Neural cell (in vitro differentiated cells): ENCODE results near the gene COL19A1.

ENCODE experiments used
- EP300 ChIP-seq: fragments of 450-650 bp; conservative IDR thresholded peaks from 2 replicates; pipeline ENCODE4 v1.6.1; 2014; ENCODE audit warnings: antibody characterized with exemption, mild to moderate bottlenecking, moderate library complexity; ENCODE audit not compliant: poor library complexity, severe bottlenecking
- EZH2 ChIP-seq: fragments of 200-600, 300-800 bp; shearing (Covaris generic), sonication (generic); IDR thresholded peaks from 2 replicates; pipeline ENCODE4 v1.6.1; 2014; ENCODE audit warnings: antibody characterized with exemption, low read length, borderline replicate concordance, mild to moderate bottlenecking; ENCODE audit not compliant: insufficient read depth, poor library complexity, severe bottlenecking
- MXI1 ChIP-seq: fragments of 450-650 bp; conservative IDR thresholded peaks from 2 replicates; pipeline ENCODE4 v1.6.1; 2014; ENCODE audit warnings: antibody characterized with exemption, mild to moderate bottlenecking; ENCODE audit not compliant: poor library complexity, severe bottlenecking
- POLR2AphosphoS5 ChIP-seq: IDR thresholded peaks from 2 replicates; pipeline ENCODE4 v1.6.1; 2012
- RAD21 ChIP-seq: fragments of 450-650 bp; conservative IDR thresholded peaks from 2 replicates; pipeline ENCODE4 v1.6.1; 2014; ENCODE audit warnings: antibody characterized with exemption, mild to moderate bottlenecking, moderate library complexity
- SMC3 ChIP-seq: fragments of 450-650 bp; conservative IDR thresholded peaks from 2 replicates; pipeline ENCODE4 v1.6.1; 2014; ENCODE audit warnings: antibody characterized with exemption, mild to moderate bottlenecking, moderate library complexity; ENCODE audit not compliant: poor library complexity
- TAF1 ChIP-seq: IDR thresholded peaks from 2 replicates; pipeline ENCODE4 v1.6.1; 2012; ENCODE audit warnings: low read depth
- TF ChIP-seq, protein P1 (sequence below): fragments of 450-650 bp; IDR thresholded peaks from 2 replicates; pipeline ENCODE4 v1.5.1; 2014; ENCODE audit warnings: antibody characterized with exemption, mild to moderate bottlenecking, moderate library complexity; ENCODE audit not compliant: poor library complexity, severe bottlenecking
- TF ChIP-seq, protein P2 (sequence below): IDR thresholded peaks from 2 replicates; pipeline ENCODE4 v1.6.1; 2012; ENCODE audit warnings: borderline replicate concordance

GRCh38 chr6:69884231-69884630, 17.9 kb downstream of the COL19A1 start:
- TF ChIP-seq EP300 (no peak), EZH2 (no peak), MXI1 (no peak), SMC3 (no peak), POLR2AphosphoS5 (no peak), TAF1 (no peak), RAD21 (no peak)
- TF ChIP-seq, protein P1, sequence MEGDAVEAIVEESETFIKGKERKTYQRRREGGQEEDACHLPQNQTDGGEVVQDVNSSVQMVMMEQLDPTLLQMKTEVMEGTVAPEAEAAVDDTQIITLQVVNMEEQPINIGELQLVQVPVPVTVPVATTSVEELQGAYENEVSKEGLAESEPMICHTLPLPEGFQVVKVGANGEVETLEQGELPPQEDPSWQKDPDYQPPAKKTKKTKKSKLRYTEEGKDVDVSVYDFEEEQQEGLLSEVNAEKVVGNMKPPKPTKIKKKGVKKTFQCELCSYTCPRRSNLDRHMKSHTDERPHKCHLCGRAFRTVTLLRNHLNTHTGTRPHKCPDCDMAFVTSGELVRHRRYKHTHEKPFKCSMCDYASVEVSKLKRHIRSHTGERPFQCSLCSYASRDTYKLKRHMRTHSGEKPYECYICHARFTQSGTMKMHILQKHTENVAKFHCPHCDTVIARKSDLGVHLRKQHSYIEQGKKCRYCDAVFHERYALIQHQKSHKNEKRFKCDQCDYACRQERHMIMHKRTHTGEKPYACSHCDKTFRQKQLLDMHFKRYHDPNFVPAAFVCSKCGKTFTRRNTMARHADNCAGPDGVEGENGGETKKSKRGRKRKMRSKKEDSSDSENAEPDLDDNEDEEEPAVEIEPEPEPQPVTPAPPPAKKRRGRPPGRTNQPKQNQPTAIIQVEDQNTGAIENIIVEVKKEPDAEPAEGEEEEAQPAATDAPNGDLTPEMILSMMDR = no peak
- TF ChIP-seq, protein P2, sequence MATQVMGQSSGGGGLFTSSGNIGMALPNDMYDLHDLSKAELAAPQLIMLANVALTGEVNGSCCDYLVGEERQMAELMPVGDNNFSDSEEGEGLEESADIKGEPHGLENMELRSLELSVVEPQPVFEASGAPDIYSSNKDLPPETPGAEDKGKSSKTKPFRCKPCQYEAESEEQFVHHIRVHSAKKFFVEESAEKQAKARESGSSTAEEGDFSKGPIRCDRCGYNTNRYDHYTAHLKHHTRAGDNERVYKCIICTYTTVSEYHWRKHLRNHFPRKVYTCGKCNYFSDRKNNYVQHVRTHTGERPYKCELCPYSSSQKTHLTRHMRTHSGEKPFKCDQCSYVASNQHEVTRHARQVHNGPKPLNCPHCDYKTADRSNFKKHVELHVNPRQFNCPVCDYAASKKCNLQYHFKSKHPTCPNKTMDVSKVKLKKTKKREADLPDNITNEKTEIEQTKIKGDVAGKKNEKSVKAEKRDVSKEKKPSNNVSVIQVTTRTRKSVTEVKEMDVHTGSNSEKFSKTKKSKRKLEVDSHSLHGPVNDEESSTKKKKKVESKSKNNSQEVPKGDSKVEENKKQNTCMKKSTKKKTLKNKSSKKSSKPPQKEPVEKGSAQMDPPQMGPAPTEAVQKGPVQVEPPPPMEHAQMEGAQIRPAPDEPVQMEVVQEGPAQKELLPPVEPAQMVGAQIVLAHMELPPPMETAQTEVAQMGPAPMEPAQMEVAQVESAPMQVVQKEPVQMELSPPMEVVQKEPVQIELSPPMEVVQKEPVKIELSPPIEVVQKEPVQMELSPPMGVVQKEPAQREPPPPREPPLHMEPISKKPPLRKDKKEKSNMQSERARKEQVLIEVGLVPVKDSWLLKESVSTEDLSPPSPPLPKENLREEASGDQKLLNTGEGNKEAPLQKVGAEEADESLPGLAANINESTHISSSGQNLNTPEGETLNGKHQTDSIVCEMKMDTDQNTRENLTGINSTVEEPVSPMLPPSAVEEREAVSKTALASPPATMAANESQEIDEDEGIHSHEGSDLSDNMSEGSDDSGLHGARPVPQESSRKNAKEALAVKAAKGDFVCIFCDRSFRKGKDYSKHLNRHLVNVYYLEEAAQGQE = no peak
